GM12801 (cell line): ENCODE measurements around the gene MEIG1.

Source experiments
- TF ChIP-seq, protein P1 (sequence below): IDR thresholded peaks from one replicate; pipeline ENCODE4 v1.5.1; 2011; ENCODE audit warnings: control low read depth; ENCODE audit not compliant: insufficient read length; ENCODE audit errors: extremely low read depth

Gene MEIG1

DNA sequence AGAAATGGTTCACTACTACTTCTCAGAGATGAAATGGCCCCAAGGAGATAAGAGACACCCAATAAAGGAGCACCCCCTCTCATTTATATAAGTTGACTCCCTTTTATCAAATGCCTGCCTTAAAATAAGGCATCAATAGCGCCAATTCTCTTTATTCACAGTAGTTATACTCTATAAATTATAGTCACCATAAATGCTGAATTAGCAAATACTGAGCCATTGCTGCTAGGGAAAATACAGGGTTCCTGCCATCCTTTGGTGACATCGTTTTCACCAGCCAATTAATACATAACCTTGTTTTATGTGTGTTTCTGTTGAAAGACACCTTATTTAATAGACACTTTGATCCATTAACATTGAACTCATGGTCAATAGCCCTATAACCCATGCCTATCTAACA is 33.9 kb upstream of the MEIG1 start:
- TF ChIP-seq, protein P1, sequence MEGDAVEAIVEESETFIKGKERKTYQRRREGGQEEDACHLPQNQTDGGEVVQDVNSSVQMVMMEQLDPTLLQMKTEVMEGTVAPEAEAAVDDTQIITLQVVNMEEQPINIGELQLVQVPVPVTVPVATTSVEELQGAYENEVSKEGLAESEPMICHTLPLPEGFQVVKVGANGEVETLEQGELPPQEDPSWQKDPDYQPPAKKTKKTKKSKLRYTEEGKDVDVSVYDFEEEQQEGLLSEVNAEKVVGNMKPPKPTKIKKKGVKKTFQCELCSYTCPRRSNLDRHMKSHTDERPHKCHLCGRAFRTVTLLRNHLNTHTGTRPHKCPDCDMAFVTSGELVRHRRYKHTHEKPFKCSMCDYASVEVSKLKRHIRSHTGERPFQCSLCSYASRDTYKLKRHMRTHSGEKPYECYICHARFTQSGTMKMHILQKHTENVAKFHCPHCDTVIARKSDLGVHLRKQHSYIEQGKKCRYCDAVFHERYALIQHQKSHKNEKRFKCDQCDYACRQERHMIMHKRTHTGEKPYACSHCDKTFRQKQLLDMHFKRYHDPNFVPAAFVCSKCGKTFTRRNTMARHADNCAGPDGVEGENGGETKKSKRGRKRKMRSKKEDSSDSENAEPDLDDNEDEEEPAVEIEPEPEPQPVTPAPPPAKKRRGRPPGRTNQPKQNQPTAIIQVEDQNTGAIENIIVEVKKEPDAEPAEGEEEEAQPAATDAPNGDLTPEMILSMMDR: no peak

DNA sequence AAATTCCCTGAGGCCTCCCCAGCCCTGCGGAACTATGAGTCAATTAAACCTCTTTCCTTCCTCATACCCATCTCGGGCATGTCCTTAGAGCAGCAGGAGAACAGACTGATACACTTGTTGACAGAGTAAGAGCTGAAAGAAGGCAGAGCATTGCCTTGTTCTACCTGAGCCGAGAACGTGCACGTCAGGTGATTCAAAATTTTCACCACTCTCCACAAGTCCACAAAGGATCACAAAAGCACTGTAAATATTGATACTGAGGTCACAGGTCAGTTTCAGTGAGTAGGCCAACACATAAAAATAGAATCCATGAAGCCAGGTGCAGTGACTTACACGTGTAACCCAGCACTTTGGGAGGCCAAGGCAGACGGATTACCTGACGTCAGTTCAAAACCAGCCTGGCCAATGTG is 33.1 kb upstream of the MEIG1 start:
- TF ChIP-seq, protein P1: no peak

DNA sequence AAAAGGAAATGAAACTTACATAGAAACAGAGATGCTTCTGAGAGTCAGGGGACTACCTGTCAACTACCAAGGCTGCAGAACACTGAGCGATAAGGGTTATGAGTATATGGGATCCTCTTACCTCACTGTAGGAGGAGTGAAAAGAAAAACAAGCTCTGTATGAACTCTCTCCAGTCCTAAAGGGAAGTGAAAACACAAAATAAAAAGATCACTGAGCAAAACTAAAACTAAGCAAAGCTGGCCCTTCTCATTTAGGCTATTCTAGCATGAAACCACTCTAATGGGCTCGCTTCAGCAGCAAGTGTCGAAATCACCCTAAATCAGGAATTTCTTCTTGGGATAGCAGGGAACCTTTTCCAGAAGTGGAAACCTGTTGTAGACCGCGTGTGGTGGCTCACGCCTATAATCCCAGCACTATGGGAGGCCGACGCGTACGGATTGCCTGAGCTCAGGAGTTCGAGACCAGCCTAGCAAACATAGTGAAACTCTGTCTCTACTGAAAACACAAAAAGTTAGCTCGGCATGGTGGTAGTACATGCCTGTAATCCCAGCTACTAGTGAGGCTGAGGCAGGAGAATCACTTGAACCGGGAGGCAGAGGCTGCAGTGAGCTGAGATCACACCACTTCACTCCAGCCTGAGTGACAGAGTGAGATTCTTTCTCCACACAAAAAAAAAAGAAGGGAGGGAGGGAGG is 32.3 kb upstream of the MEIG1 start:
- TF ChIP-seq, protein P1: no peak

DNA sequence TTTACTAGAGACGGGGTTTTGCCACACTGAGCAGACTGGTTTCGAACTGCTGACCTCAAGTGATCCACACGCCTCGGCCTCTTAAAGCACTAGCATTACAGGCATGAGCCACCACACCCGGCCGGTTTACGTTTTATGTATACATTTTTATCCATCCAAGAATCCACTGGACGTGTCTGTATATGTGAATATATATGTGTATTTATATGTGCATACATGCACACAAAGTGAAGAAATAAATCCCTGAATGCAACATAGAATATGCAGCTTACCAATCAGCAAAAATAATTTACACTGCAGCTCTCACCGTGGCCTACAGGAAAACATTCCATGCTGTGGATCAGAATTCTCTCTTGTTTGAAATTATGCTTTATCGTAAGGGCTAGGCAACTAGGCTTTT is 28.6 kb upstream of the MEIG1 start:
- TF ChIP-seq, protein P1: no peak

DNA sequence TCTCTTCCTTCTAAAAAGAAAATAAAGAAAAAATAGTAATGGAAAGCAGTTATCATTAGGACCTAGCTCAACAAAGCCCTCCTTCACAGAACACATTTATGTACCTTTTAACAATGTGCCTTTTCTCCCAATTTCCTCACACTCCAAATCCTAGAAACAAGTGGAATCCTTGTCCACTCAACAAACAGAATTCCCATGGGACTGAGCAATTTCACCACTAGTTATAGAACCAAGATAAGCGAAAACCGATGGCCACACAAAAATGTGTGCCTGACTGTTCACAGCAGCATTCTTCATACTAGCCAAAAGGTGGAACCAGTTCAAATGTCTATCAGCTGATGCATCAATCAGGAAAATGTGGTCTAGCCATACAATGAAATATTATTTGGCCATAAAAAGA is 22.6 kb upstream of the MEIG1 start:
- TF ChIP-seq, protein P1: no peak

DNA sequence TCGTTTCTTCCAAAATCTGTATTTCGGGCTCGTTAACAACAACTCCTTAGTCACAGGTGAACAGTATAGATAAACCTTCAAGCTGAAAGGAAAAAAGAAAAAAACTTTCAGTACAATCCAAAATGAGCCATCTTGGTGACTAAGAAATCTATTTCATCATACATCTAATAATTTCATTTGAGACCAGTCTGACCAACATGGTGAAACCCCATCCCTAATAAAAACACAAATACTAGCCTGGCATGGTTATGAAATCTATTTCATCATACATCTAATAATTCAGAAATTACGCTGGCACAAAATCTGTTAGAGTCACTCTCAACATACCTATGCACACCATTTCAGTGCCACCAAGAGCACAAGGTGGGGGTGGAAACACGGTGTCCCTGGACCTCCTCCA is 14.1 kb upstream of the MEIG1 start:
- TF ChIP-seq, protein P1: no peak

DNA sequence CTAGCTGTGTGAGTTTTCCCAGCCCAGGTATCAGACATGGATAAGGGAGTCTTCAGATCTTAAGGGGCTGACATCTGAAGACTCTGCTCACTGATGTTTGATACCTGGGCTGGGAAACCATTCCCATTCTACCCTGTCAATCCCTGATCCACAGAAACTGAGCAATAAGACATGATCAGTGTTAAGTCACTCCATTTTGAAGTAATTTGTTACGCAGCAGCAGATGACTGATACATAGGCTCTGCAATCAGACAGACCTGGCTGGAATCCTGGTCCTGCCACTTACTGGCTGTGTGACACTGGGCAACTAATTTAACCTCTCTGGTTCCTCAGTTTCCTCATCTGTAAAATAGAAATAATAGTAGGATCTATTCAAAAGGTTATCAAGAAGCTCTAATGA is 11.9 kb upstream of the MEIG1 start:
- TF ChIP-seq, protein P1: no peak
